A673 (cell line): ENCODE measurements around the gene GALNT9. TPM values are rescaled to one million over a fixed set of nuclear protein-coding genes. Genes with fewer than 3 reads are reported as not detected.

ENCODE experiments used
- BruUV-seq: library from RNA; stranded (reverse); fragments of 400-500 nt; replicated peaks from 2 replicates; lab custom pipeline; 2021; lab: Mats Ljungman, UMichigan
- CTCF ChIA-PET: fragments of 300-600 bp; sonication (Branson Sonifier 250); formaldehyde crosslinking; loops from one replicate; lab custom pipeline; 2022; ENCODE audit warnings: antibody characterized with exemption; lab: Charles Lee
- POLR2A ChIA-PET: fragments of 300-600 bp; sonication (Branson Sonifier 250); formaldehyde crosslinking; loops from one replicate; lab custom pipeline; 2022; ENCODE audit warnings: antibody characterized with exemption; ENCODE audit not compliant: low non-redundant PET; lab: Charles Lee
- DNase-seq: peaks from one replicate; pipeline ENCODE4 v3.0.0-alpha.2; 2015; ENCODE audit warnings: low spot score
- H3K27ac ChIP-seq: fragments of 200-600 bp; sonication (generic); 2 replicates; pipeline ENCODE4 v1.5.1; 2016; ENCODE audit warnings: mixed run types, low read depth, mild to moderate bottlenecking, mixed read lengths, antibody characterized with exemption, low read length; ENCODE audit not compliant: poor library complexity, severe bottlenecking
- H3K27me3 ChIP-seq: fragments of 200-600 bp; sonication (generic); replicated peaks from 2 replicates; pipeline ENCODE4 v1.6.1; 2017; ENCODE audit warnings: mixed run types, low read depth, mild to moderate bottlenecking, mixed read lengths, antibody characterized with exemption, low read length; ENCODE audit not compliant: insufficient read depth, poor library complexity
- H3K36me3 ChIP-seq: fragments of 200-600 bp; sonication (generic); 2 replicates; pipeline ENCODE4 v1.6.1; 2016; ENCODE audit warnings: mixed run types, mild to moderate bottlenecking, mixed read lengths, antibody characterized with exemption, low read length; ENCODE audit not compliant: insufficient read depth, poor library complexity, severe bottlenecking
- H3K4me1 ChIP-seq: fragments of 200-600 bp; sonication (generic); 2 replicates; pipeline ENCODE4 v1.6.1; 2017; ENCODE audit warnings: mixed run types, mild to moderate bottlenecking, mixed read lengths, antibody characterized with exemption, low read length; ENCODE audit not compliant: insufficient read depth, poor library complexity, severe bottlenecking
- H3K4me3 ChIP-seq: fragments of 200-600 bp; sonication (generic); 2 replicates; pipeline ENCODE4 v1.5.1; 2016; ENCODE audit warnings: low read depth, mixed run types, mild to moderate bottlenecking, mixed read lengths, low read length; ENCODE audit not compliant: poor library complexity, severe bottlenecking
- H3K9me3 ChIP-seq: fragments of 200-600 bp; sonication (generic); 2 replicates; pipeline ENCODE4 v1.6.1; 2016; ENCODE audit warnings: mixed run types, low read depth, mild to moderate bottlenecking, mixed read lengths, antibody characterized with exemption, low read length; ENCODE audit not compliant: poor library complexity, severe bottlenecking
- EZH2 ChIP-seq: fragments of 200-600 bp; sonication (generic); IDR thresholded peaks from 2 replicates; pipeline ENCODE4 v1.6.1; 2017; ENCODE audit warnings: borderline replicate concordance, low read depth, mild to moderate bottlenecking, mixed read lengths, antibody characterized with exemption, low read length; ENCODE audit not compliant: poor library complexity, severe bottlenecking
- intact Hi-C: fragments of 100-400 bp; cut with micrococcal nuclease; formaldehyde crosslinking; loops from one replicate; pipeline ENCODE4 v1.10.0; 2022; ENCODE audit not compliant: unreplicated experiment
- total RNA-seq: library from RNA; stranded (reverse); gene quantifications from 2 replicates; pipeline ENCODE4 v1.2.3, GENCODE V29; 2021
- TF ChIP-seq, protein P1 (sequence below): fragments of 300-800, 200-600 bp; sonication (generic); conservative IDR thresholded peaks from 2 replicates; pipeline ENCODE4 v1.5.1; 2017; ENCODE audit warnings: low read depth, mild to moderate bottlenecking, antibody characterized with exemption, low read length, moderate library complexity, mixed read lengths

Gene GALNT9
- total RNA-seq, 1 experiment from 2014 or later: 7.4 TPM

DNA sequence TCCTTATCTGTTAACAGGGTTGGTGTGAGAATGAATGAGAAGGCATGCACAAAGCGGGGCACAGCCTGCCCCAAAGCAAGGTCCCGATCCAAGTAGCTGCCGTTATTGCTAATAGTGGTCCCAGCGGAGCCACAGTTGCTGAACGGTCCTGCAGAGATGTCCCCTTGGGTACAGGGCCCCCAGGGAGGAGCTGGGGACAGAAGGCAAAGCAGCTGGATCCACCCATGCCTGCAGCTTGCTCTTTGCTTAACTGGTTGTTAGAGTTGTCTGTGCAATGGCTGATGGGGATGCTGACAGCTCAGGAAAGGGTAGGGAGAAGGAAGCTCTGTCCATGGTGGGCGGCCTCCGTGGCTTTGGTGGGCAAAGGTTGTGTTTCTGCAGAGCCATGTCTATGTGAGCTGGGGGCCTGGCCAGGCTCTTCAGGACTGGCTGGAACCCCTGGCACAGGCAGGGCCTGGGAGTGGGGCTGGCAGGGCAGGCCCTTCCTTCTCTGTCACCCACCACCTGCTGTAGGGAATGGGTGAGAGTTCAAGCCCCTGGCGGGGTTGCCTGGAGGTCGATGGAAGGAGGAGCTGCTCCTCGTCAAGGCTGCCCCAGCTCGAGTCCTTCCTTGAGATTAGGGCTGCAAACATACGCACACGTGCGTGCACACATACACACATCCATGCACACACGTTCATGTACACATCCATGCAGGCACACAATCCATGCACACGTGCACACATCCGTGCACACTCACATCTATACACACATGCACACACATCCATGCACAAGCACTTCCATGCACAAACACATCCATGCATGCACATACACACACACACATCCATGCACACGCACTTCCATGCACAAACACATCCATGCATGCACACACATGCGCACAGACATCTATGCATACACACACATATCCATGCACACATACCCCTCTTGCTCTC lies 149.7 kb downstream of the GALNT9 start:
- no peak overlapping the region for H3K27ac ChIP-seq
- ChIA-PET POLR2A (no interaction called here), CTCF (interaction anchor here (0.6 to 0.9 kb wide), 2 partner anchors 14 to 28 kb away, joined by 3 read pairs; no protein-coding TSS in a partner anchor)
- intact Hi-C loops: no loop called here
- BruUV-seq: no TSS peak
- H3K9me3 ChIP-seq: no peaks in the 10 kb centered on the region
- H3K27me3 ChIP-seq: no peaks in the 10 kb centered on the region
- no peak for DNase-seq
- no peaks in the 10 kb centered on the region for H3K36me3 ChIP-seq
- peak overlapping the region; percentile 29 for H3K4me3 ChIP-seq
- peaks cover 28% of the 10 kb centered on the region for H3K4me1 ChIP-seq
- TF ChIP-seq, protein P1, sequence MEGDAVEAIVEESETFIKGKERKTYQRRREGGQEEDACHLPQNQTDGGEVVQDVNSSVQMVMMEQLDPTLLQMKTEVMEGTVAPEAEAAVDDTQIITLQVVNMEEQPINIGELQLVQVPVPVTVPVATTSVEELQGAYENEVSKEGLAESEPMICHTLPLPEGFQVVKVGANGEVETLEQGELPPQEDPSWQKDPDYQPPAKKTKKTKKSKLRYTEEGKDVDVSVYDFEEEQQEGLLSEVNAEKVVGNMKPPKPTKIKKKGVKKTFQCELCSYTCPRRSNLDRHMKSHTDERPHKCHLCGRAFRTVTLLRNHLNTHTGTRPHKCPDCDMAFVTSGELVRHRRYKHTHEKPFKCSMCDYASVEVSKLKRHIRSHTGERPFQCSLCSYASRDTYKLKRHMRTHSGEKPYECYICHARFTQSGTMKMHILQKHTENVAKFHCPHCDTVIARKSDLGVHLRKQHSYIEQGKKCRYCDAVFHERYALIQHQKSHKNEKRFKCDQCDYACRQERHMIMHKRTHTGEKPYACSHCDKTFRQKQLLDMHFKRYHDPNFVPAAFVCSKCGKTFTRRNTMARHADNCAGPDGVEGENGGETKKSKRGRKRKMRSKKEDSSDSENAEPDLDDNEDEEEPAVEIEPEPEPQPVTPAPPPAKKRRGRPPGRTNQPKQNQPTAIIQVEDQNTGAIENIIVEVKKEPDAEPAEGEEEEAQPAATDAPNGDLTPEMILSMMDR: no peak
- TF ChIP-seq EZH2: no peak

- H3K4me1 ChIP-seq: peaks cover 28% of the 10 kb centered on the region
- no peak for TF ChIP-seq EZH2
- TF ChIP-seq, protein P1: no peak
- no peaks in the 10 kb centered on the region for H3K27me3 ChIP-seq
- BruUV-seq: no TSS peak
- no peaks in the 10 kb centered on the region for H3K9me3 ChIP-seq
- CTCF ChIA-PET: interaction anchor here (0.9 kb wide), 1 partner anchor 15 kb away, joined by 3 read pairs; no protein-coding TSS in a partner anchor
- H3K36me3 ChIP-seq: no peaks in the 10 kb centered on the region
- POLR2A ChIA-PET: no interaction called here
- intact Hi-C loops: no loop called here
- peak; percentile 62 for DNase-seq
- peak overlapping the region; percentile 29 for H3K4me3 ChIP-seq
- H3K27ac ChIP-seq: peak overlapping the region; percentile 64
These were observed 150.5 kb downstream of the GALNT9 start for GRCh38 chr12:132178801-132179401.

- CTCF ChIA-PET: interaction anchor here (0.9 kb wide), 1 partner anchor 16 kb away, joined by 3 read pairs; no protein-coding TSS in a partner anchor
- intact Hi-C loops: no loop called here
- H3K27me3 ChIP-seq: no peaks in the 10 kb centered on the region
- no peak for DNase-seq
- no peaks in the 10 kb centered on the region for H3K9me3 ChIP-seq
- H3K36me3 ChIP-seq: no peaks in the 10 kb centered on the region
- peak overlapping the region; percentile 29 for H3K4me3 ChIP-seq
- H3K27ac ChIP-seq: peak overlapping the region; percentile 64
- no TSS peak for BruUV-seq
- POLR2A ChIA-PET: no interaction called here
- peaks cover 28% of the 10 kb centered on the region for H3K4me1 ChIP-seq
- TF ChIP-seq, protein P1: no peak
- no peak for TF ChIP-seq EZH2
These were observed 151.1 kb downstream of the GALNT9 start for GRCh38 chr12:132178316-132178715.
